Aorta (tissue), 5 donors: Measurements from ENCODE around the gene OTUB2. TPM values are rescaled to one million over a fixed set of nuclear protein-coding genes. Genes with fewer than 3 reads are reported as not detected.

Experiments used
- ATAC-seq: fragments of 200-7000 bp; cut with Tn5 transposase; one replicate; pipeline ENCODE4 v1.9.1; 2022; ENCODE audit warnings: moderate library complexity; ENCODE audit not compliant: low FRiP score
- DNase-seq, 2 donors: peaks; one replicate each; pipeline ENCODE4 v3.0.0-alpha.2; 2020
- H3K27ac ChIP-seq, 2 donors: one replicate each; pipeline ENCODE4 v1.5.1; 2013; ENCODE audit warnings: low read length in 2 of 2, mild to moderate bottlenecking in 2 of 2, moderate library complexity in 2 of 2, control low read depth in 1 of 2, inconsistent platforms in 1 of 2, low read depth in 1 of 2
- H3K27me3 ChIP-seq, 2 donors: one replicate each; pipeline ENCODE4 v1.6.1; 2013; ENCODE audit warnings: control low read depth in 1 of 2, low read length in 1 of 2, mild to moderate bottlenecking in 1 of 2, moderate library complexity in 1 of 2; ENCODE audit not compliant: insufficient read depth in 2 of 2, control insufficient read depth in 1 of 2
- H3K36me3 ChIP-seq, 2 donors: one replicate each; pipeline ENCODE4 v1.6.1; 2013; ENCODE audit warnings: control low read depth in 1 of 2, low read length in 1 of 2, mild to moderate bottlenecking in 1 of 2; ENCODE audit not compliant: insufficient read depth in 2 of 2, control insufficient read depth in 1 of 2
- H3K4me1 ChIP-seq, 2 donors: one replicate each; pipeline ENCODE4 v1.6.1; 2013; ENCODE audit warnings: low read length in 2 of 2, control low read depth in 1 of 2, mild to moderate bottlenecking in 1 of 2, moderate library complexity in 1 of 2; ENCODE audit not compliant: insufficient read depth in 2 of 2, control insufficient read depth in 1 of 2
- H3K4me3 ChIP-seq, 2 donors: one replicate each; pipeline ENCODE4 v1.5.1; 2013; ENCODE audit warnings: low read length in 2 of 2, control low read depth in 1 of 2, mild to moderate bottlenecking in 1 of 2
- H3K9me3 ChIP-seq: one replicate; pipeline ENCODE4 v1.6.1; 2013; ENCODE audit warnings: mild to moderate bottlenecking, low read length; ENCODE audit not compliant: control insufficient read depth
- WGBS, 2 donors: extraction: QIAGEN DNeasy Blood & Tissue Kit; methylation state at CpG; one replicate each; pipeline ENCODE4 v1.1.7; 2013; 5-methylcytosine and 5-hydroxymethylcytosine counted together
- intact Hi-C, 2 donors: fragments of 100-400 bp; cut with DNase I; formaldehyde crosslinking; loops; one replicate each; pipeline versions ENCODE4 v1.14.2 to v1.15.0; 2022
- polyA plus RNA-seq, 2 donors: library from polyadenylated mRNA; stranded (reverse); fragments of 200-250 nt; gene quantifications; one replicate each; pipeline ENCODE4 v1.2.3, GENCODE V29; 2013
- total RNA-seq, 2 donors: library from RNA; stranded (reverse); fragmentation: NEBNext Ultra II Directional; extraction: Animal tissue kit (Norgen Biotek cat#: 25700); gene quantifications; one replicate each; pipeline ENCODE4 v1.2.1, GENCODE V29; 2021
- donor health status: healthy with polysubstance abuse.
- donor health status: Bipolar disorder and iron deficiency.
- donor health status: DM: no; HTN: no; CAD: no.
- donor health status: DM: no; HTN: no; CAD: no.
- donor health status: DM: yes; HTN: yes; CAD: no.

OTUB2 gene
- total and polyA plus RNA-seq, 4 donors: 0.42 to 0.60 TPM; not detected in 2

- DNase-seq: no peak
- Histone ChIP-seq H3K27ac (no peak overlapping the region), H3K9me3 (no peaks in the 10 kb centered on the region), H3K4me1 (no peaks in the 10 kb centered on the region), H3K4me3 (no peak overlapping the region), H3K27me3 (no peaks in the 10 kb centered on the region), H3K36me3 (no peaks in the 10 kb centered on the region)
- ATAC-seq: no peak
- intact Hi-C loops: no loop called here
- 82 to 87% methylated on average over 10 of the region's 10 CpGs for WGBS, 2 donors
Observed at GRCh38 chr14:94022532-94023411, 3.4 kb upstream of the OTUB2 start.

- Histone ChIP-seq H3K9me3 (no peaks in the 10 kb centered on the region), H3K4me1 (no peaks in the 10 kb centered on the region), H3K27me3 (no peaks in the 10 kb centered on the region), H3K4me3 (no peak overlapping the region), H3K27ac (no peak overlapping the region), H3K36me3 (no peaks in the 10 kb centered on the region)
- WGBS, 2 donors: 93 to 95% methylated on average over 2 of the region's 2 CpGs
- intact Hi-C loops: no loop called here
- no peak for DNase-seq
- ATAC-seq: no peak
Observed at GRCh38 chr14:94024549-94024948, 1.6 kb upstream of the OTUB2 start.

GRCh38 chr14:94025720-94026119 lies 420 bp upstream of the OTUB2 start:
- Histone ChIP-seq H3K36me3 (no peaks in the 10 kb centered on the region), H3K4me1 (no peaks in the 10 kb centered on the region), H3K9me3 (no peaks in the 10 kb centered on the region), H3K27ac (no peak overlapping the region), H3K4me3 (no peak overlapping the region), H3K27me3 (no peaks in the 10 kb centered on the region)
- intact Hi-C loops: no loop called here
- DNase-seq (no peak), ATAC-seq (no peak)
- WGBS, 2 donors: 50 to 53% methylated on average over 6 of the region's 6 CpGs

- Histone ChIP-seq H3K9me3 (no peaks in the 10 kb centered on the region), H3K4me1 (no peaks in the 10 kb centered on the region), H3K4me3 (no peak overlapping the region), H3K27me3 (no peaks in the 10 kb centered on the region), H3K36me3 (no peaks in the 10 kb centered on the region), H3K27ac (no peak overlapping the region)
- intact Hi-C loops: no loop called here
- ATAC-seq (no peak), DNase-seq (no peak)
- WGBS, 2 donors: 44 to 45% methylated on average over 17 of the region's 17 CpGs
Observed at GRCh38 chr14:94026889-94027469, 839 bp downstream of the OTUB2 start.

GRCh38 chr14:94027566-94028449 lies 1.7 kb downstream of the OTUB2 start:
- no peak for DNase-seq
- WGBS, 2 donors: 87 to 91% methylated on average over 14 of the region's 14 CpGs

GRCh38 chr14:94028450-94028826 lies 2.3 kb downstream of the OTUB2 start:
- 86 to 93% methylated on average over 4 of the region's 4 CpGs for WGBS, 2 donors

More at GRCh38 chr14:94027566-94028449, 1.7 kb downstream of the OTUB2 start:
- no peaks in the 10 kb centered on the region for H3K4me1 ChIP-seq
- intact Hi-C loops: no loop called here
- no peaks in the 10 kb centered on the region for H3K27me3 ChIP-seq
- no peaks in the 10 kb centered on the region for H3K9me3 ChIP-seq
- no peak overlapping the region for H3K27ac ChIP-seq
- H3K36me3 ChIP-seq: no peaks in the 10 kb centered on the region
- no peak overlapping the region for H3K4me3 ChIP-seq
- ATAC-seq: no peak

GRCh38 chr14:94029265-94029664 lies 3.1 kb downstream of the OTUB2 start:
- ATAC-seq (no peak), DNase-seq (peak in 1 of 2 donors; percentile 44)
- intact Hi-C loops: no loop called here
- WGBS, 2 donors: 86 to 87% methylated on average over 4 of the region's 4 CpGs
- Histone ChIP-seq H3K36me3 (no peaks in the 10 kb centered on the region), H3K27me3 (no peaks in the 10 kb centered on the region), H3K4me1 (no peaks in the 10 kb centered on the region), H3K4me3 (no peak overlapping the region), H3K9me3 (no peaks in the 10 kb centered on the region), H3K27ac (no peak overlapping the region)

More at GRCh38 chr14:94028450-94028826, 2.3 kb downstream of the OTUB2 start:
- Histone ChIP-seq H3K4me3 (no peak overlapping the region), H3K4me1 (no peaks in the 10 kb centered on the region), H3K27me3 (no peaks in the 10 kb centered on the region), H3K9me3 (no peaks in the 10 kb centered on the region), H3K27ac (no peak overlapping the region), H3K36me3 (no peaks in the 10 kb centered on the region)
- DNase-seq (no peak), ATAC-seq (no peak)
- intact Hi-C loops: no loop called here

- Histone ChIP-seq H3K4me3 (no peak overlapping the region), H3K9me3 (no peaks in the 10 kb centered on the region), H3K27me3 (no peaks in the 10 kb centered on the region), H3K36me3 (no peaks in the 10 kb centered on the region), H3K4me1 (no peaks in the 10 kb centered on the region), H3K27ac (no peak overlapping the region)
- 90% methylated on average over 7 of the region's 7 CpGs for WGBS, 2 donors
- DNase-seq (peak in 1 of 2 donors; percentile 50), ATAC-seq (no peak)
- intact Hi-C loops: no loop called here
Observed at GRCh38 chr14:94029671-94030203, 3.6 kb downstream of the OTUB2 start.
